Naive B cell (primary cell): ENCODE data around the gene TAL2. TPM values are rescaled to one million over a fixed set of nuclear protein-coding genes. Genes with fewer than 3 reads are reported as not detected.
A peak's percentile ranks its signal among the peaks of the same experiment; 100 is the strongest.

Experiments
- ATAC-seq, 2 donors: fragments of 150-1000 bp; cut with Tn5 transposase; 2 replicates each; pipeline ENCODE4 v1.10.0; 2021; ENCODE audit warnings: low read depth in 2 of 2, mild to moderate bottlenecking in 2 of 2, moderate library complexity in 2 of 2
- DNase-seq: peaks from one replicate; pipeline ENCODE4 v3.0.0; 2022
- H3K27ac Mint-ChIP-seq, 6 donors: one replicate each; pipeline ENCODE4 v1.8.0; 2020 to 2022; ENCODE audit warnings: mild to moderate bottlenecking in 6 of 6, mixed read lengths in 6 of 6, moderate library complexity in 5 of 6, inconsistent platforms in 2 of 6
- H3K27me3 Mint-ChIP-seq, 3 donors: one replicate each; pipeline ENCODE4 v1.8.0; 2021 to 2022; ENCODE audit warnings: mixed read lengths in 3 of 3, mild to moderate bottlenecking in 1 of 3
- H3K36me3 Mint-ChIP-seq, 2 donors: one replicate each; pipeline ENCODE4 v1.8.0; 2020 to 2022; ENCODE audit warnings: mixed read lengths in 2 of 2, inconsistent platforms in 1 of 2, mild to moderate bottlenecking in 1 of 2
- H3K4me1 Mint-ChIP-seq, 3 donors: one replicate each; pipeline ENCODE4 v1.8.0; 2020 to 2022; ENCODE audit warnings: mixed read lengths in 3 of 3, inconsistent platforms in 1 of 3, mild to moderate bottlenecking in 1 of 3, moderate library complexity in 1 of 3
- H3K4me3 Mint-ChIP-seq, 8 donors: one replicate each; pipeline ENCODE4 v1.8.0; 2020 to 2022; ENCODE audit warnings: mild to moderate bottlenecking in 8 of 8, mixed read lengths in 8 of 8, moderate library complexity in 8 of 8, inconsistent platforms in 2 of 8
- H3K9me3 Mint-ChIP-seq, 7 donors: one replicate each; pipeline ENCODE4 v1.8.0; 2020 to 2022; ENCODE audit warnings: mixed read lengths in 7 of 7, mild to moderate bottlenecking in 5 of 7, inconsistent platforms in 2 of 7, moderate library complexity in 1 of 7
- polyA plus RNA-seq, 6 donors: library from polyadenylated mRNA; unstranded; fragments of 300-500 nt; fragmentation: Illumina TruSeq; gene quantifications; one replicate each; pipeline ENCODE4 v1.2.3, GENCODE V29; 2021; ENCODE audit warnings: low read depth in 6 of 6

The TAL2 gene
- polyA plus RNA-seq, 6 donors from 2014 or later, result 1.4 to 5.3 (median 2.5) TPM

DNA sequence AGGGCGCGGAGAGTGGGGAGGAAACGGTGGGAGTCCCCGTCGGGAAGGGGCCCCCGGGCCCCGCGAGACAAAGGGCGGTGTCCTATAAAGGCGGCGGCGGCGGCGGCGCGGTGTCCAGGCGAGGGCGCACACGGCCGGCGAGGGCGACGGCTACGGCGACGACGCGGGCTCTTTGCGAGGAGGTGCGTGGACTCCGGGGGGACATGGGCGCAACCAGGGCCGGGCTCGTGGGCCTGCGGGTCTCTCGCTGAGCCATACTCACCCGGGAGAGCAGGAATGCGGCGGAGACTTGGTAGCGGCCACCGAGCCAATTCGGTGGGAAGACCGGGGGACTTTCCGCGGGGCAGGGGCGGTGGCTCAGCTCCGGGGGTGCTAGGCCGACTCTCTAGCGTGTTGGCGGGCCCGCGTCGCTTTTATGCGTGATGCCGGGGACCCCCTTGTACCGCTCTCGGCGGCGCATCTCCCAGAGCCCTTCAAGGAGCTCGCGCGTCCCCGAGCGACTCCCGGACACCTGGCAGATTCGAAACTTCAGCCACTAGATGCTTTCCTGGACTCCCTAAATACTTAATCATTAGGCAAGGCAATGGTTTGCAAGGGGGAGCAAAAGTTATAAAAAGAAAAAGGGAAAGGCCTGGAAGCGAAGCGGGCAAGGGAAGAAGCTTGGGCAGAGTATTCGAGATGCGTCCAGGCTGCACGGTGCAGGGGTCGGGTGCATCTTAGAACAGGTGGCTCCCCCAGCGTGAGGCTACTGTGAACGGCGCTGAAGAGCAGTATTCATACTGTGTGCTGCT, 5.9 kb upstream of the TAL2 start:
- Mint-ChIP-seq H3K36me3 (no peaks in the 10 kb centered on the region), H3K4me1 (peaks cover 16 to 22% (median 19%) of the 10 kb centered on the region in 3 donors), H3K27ac (peak overlapping the region in 5 of 6 donors; percentile 18 to 82 (median 36)), H3K9me3 (peaks cover 0 to 3% (median 0%) of the 10 kb centered on the region in 7 donors), H3K27me3 (peaks cover 7 to 29% (median 23%) of the 10 kb centered on the region in 3 donors), H3K4me3 (peak overlapping the region; percentile 81 to 94 (median 87))
- DNase-seq (peak; percentile 14), ATAC-seq (peak; percentile 73 to 77)

DNA sequence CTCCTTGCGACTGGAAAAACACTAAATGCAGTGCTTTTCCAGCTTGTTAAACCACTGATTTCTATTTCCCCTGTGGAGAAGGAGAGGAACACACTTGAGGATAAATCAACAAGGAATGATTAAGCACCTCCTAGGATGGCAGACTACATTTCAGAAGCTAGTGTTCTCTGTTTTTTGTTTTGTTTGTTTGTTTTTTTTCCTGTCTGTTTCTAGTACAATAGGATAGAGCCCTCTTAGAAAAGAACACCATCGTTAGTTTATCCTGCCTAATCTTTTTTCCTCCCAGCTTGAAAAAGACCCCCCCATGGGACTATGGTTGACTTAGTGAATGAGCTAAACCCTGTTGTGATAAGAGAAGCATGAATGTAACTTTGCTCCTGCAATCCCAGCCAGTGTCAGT, 3.9 kb upstream of the TAL2 start:
- no peaks in the 10 kb centered on the region for H3K9me3 Mint-ChIP-seq
- DNase-seq (no peak), ATAC-seq (no peak)
- peak overlapping the region in 1 of 8 donors; percentile 33 for H3K4me3 Mint-ChIP-seq
- peaks cover 7 to 29% (median 23%) of the 10 kb centered on the region in 3 donors for H3K27me3 Mint-ChIP-seq
- H3K27ac Mint-ChIP-seq, result no peak overlapping the region
- H3K4me1 Mint-ChIP-seq, result peaks cover 33 to 37% (median 34%) of the 10 kb centered on the region in 3 donors
- H3K36me3 Mint-ChIP-seq, result no peaks in the 10 kb centered on the region

GRCh38 chr9:105661011-105661410, 1.2 kb upstream of the TAL2 start:
- Mint-ChIP-seq H3K36me3 (no peaks in the 10 kb centered on the region), H3K4me1 (peaks cover 28 to 44% (median 39%) of the 10 kb centered on the region in 3 donors), H3K4me3 (peak overlapping the region in 5 of 8 donors; percentile 1 to 86 (median 65)), H3K9me3 (peaks cover 0 to 2% (median 0%) of the 10 kb centered on the region in 7 donors), H3K27ac (peak overlapping the region in 5 of 6 donors; percentile 9 to 95 (median 78)), H3K27me3 (peaks cover 7 to 23% (median 17%) of the 10 kb centered on the region in 3 donors)
- ATAC-seq, result no peak
- no peak for DNase-seq

GRCh38 chr9:105663914-105664313, 1.7 kb downstream of the TAL2 start:
- no peaks in the 10 kb centered on the region for H3K36me3 Mint-ChIP-seq
- H3K9me3 Mint-ChIP-seq, result peaks cover 0 to 2% (median 0%) of the 10 kb centered on the region in 7 donors
- DNase-seq (no peak), ATAC-seq (no peak)
- H3K4me3 Mint-ChIP-seq, result no peak overlapping the region
- H3K27ac Mint-ChIP-seq, result no peak overlapping the region
- H3K27me3 Mint-ChIP-seq, result peaks cover 0 to 9% (median 7%) of the 10 kb centered on the region in 3 donors
- peaks cover 20 to 36% (median 28%) of the 10 kb centered on the region in 3 donors for H3K4me1 Mint-ChIP-seq

GRCh38 chr9:105667867-105668266, 5.6 kb downstream of the TAL2 start:
- no peak overlapping the region for H3K4me3 Mint-ChIP-seq
- DNase-seq, result no peak
- peaks cover 3 to 7% of the 10 kb centered on the region in 2 donors for H3K36me3 Mint-ChIP-seq
- H3K4me1 Mint-ChIP-seq, result peaks cover 3 to 17% (median 12%) of the 10 kb centered on the region in 3 donors
- peaks cover 0 to 6% (median 5%) of the 10 kb centered on the region in 7 donors for H3K9me3 Mint-ChIP-seq
- H3K27ac Mint-ChIP-seq, result no peak overlapping the region
- no peak for ATAC-seq
- H3K27me3 Mint-ChIP-seq, result peaks cover 0 to 9% (median 7%) of the 10 kb centered on the region in 3 donors

DNA sequence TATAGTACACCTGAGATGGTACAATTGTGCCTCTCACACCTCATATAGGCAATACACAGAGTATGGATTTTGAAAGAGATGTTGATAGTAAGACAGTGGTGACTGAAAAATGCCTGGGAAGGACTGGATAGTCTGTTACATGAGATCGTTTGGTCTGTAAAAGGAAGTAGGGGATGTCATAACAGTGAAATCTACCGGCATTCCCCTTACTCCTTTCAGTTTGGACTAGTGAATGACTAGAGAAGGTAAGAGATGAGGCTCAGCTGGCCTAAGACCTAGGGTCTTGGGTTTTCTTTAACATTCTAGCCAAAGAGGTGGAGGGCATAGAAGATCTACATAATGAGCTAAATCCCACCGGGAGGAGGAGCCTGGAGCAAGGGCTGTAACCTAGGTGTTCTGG, 8.1 kb downstream of the TAL2 start:
- H3K4me1 Mint-ChIP-seq, result peaks cover 11 to 21% (median 19%) of the 10 kb centered on the region in 3 donors
- no peak for ATAC-seq

GRCh38 chr9:105670775-105671174, 8.5 kb downstream of the TAL2 start:
- H3K27ac Mint-ChIP-seq, result no peak overlapping the region
- peaks cover 2 to 14% (median 10%) of the 10 kb centered on the region in 7 donors for H3K9me3 Mint-ChIP-seq
- H3K27me3 Mint-ChIP-seq, result peaks cover 0 to 9% (median 7%) of the 10 kb centered on the region in 3 donors
- H3K36me3 Mint-ChIP-seq, result peaks cover 10 to 11% of the 10 kb centered on the region in 2 donors
- peaks cover 11 to 18% (median 15%) of the 10 kb centered on the region in 3 donors for H3K4me1 Mint-ChIP-seq
- no peak overlapping the region for H3K4me3 Mint-ChIP-seq
- DNase-seq (no peak), ATAC-seq (no peak)

More for the DNA sequence above, 8.1 kb downstream of the TAL2 start:
- peaks cover 10 to 11% of the 10 kb centered on the region in 2 donors for H3K36me3 Mint-ChIP-seq
- H3K4me3 Mint-ChIP-seq, result no peak overlapping the region
- DNase-seq, result no peak
- peaks cover 0 to 9% (median 7%) of the 10 kb centered on the region in 3 donors for H3K27me3 Mint-ChIP-seq
- no peak overlapping the region for H3K27ac Mint-ChIP-seq
- H3K9me3 Mint-ChIP-seq, result peaks cover 3 to 14% (median 10%) of the 10 kb centered on the region in 7 donors

- DNase-seq (peak; percentile 23), ATAC-seq (peak; percentile 90 to 91)
- H3K27ac Mint-ChIP-seq, result peak overlapping the region in 3 of 6 donors; percentile 14 to 65 (median 49)
- H3K27me3 Mint-ChIP-seq, result peaks cover under 1 to 4% (median 3%) of the 10 kb centered on the region in 3 donors
- H3K4me3 Mint-ChIP-seq, result peak overlapping the region; percentile 8 to 87 (median 70)
- H3K9me3 Mint-ChIP-seq, result peaks cover 2 to 14% (median 10%) of the 10 kb centered on the region in 7 donors
- peaks cover 10 to 11% of the 10 kb centered on the region in 2 donors for H3K36me3 Mint-ChIP-seq
- H3K4me1 Mint-ChIP-seq, result peaks cover 11 to 18% (median 14%) of the 10 kb centered on the region in 3 donors
Measured at GRCh38 chr9:105672711-105673234, 10.5 kb downstream of the TAL2 start.

GRCh38 chr9:105673850-105674387, 11.7 kb downstream of the TAL2 start:
- Mint-ChIP-seq H3K36me3 (peaks cover 10 to 11% of the 10 kb centered on the region in 2 donors), H3K27ac (no peak overlapping the region), H3K27me3 (peaks cover 0 to 4% (median 0%) of the 10 kb centered on the region in 3 donors), H3K4me3 (no peak overlapping the region), H3K9me3 (peaks cover 2 to 14% (median 10%) of the 10 kb centered on the region in 7 donors), H3K4me1 (peaks cover 11 to 18% (median 14%) of the 10 kb centered on the region in 3 donors)
- ATAC-seq (no peak), DNase-seq (no peak)

DNA sequence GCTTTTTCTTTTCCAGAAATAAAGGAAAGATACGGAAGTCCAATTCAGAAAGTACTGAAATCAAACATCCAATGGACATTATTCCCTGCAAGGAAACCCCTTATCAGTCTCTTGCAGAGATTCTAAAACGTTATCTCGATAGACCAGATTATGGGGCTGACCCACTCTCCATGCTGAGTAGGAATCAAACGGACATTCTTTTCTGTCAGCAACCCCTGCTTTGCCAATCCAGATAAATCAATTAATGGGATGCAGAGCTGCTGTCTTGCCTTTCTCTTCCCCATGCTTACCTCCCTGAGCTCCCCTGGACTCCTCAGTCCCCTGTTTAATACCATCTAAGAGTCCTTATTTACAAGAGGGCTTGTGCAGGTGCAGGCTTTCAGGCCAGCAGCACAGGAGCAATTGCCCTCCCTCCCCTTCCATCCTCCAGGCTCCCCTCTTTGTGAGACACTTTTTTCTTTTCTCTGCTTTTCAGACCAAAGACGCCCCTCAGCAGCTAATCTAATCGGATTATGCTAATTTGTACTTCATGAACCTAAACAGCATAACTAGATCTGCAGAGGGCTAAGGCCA, 14.2 kb downstream of the TAL2 start:
- H3K9me3 Mint-ChIP-seq, result peaks cover 2 to 14% (median 10%) of the 10 kb centered on the region in 7 donors
- H3K36me3 Mint-ChIP-seq, result peaks cover 10 to 11% of the 10 kb centered on the region in 2 donors
- H3K4me3 Mint-ChIP-seq, result peak overlapping the region in 1 of 8 donors; percentile 57
- no peak for ATAC-seq
- peaks cover 0 to 10% (median 4%) of the 10 kb centered on the region in 3 donors for H3K27me3 Mint-ChIP-seq
- H3K4me1 Mint-ChIP-seq, result peaks cover 11 to 18% (median 14%) of the 10 kb centered on the region in 3 donors
- H3K27ac Mint-ChIP-seq, result peak overlapping the region in 1 of 6 donors; percentile 20
- no peak for DNase-seq

DNA sequence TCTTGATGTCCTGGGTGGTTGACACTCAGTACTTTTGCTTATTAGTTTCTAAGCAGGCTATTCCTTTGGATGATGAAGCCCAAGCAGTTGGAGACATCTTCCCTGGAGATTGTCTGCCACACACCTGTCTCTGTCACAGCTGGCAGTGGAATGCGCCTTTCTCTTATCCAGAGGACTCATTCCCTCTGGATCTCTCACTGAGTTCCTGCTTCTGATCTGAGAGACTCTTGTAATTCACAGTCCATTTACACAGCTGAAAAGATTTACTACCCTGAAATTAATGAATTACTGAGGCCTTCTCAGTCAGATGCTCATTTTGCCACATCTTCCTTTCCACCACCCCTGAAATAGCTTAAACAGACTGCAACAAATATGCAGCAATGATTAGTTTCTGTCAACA, 15.9 kb downstream of the TAL2 start:
- no peak overlapping the region for H3K27ac Mint-ChIP-seq
- peaks cover 1 to 3% of the 10 kb centered on the region in 2 donors for H3K36me3 Mint-ChIP-seq
- ATAC-seq (no peak), DNase-seq (no peak)
- H3K9me3 Mint-ChIP-seq, result peaks cover 0 to 7% (median 3%) of the 10 kb centered on the region in 7 donors
- H3K4me3 Mint-ChIP-seq, result no peak overlapping the region
- H3K27me3 Mint-ChIP-seq, result peaks cover 0 to 10% (median 4%) of the 10 kb centered on the region in 3 donors
- H3K4me1 Mint-ChIP-seq, result peaks cover 5 to 9% (median 6%) of the 10 kb centered on the region in 3 donors

GRCh38 chr9:105678781-105679180, 16.5 kb downstream of the TAL2 start:
- H3K36me3 Mint-ChIP-seq, result no peaks in the 10 kb centered on the region

More at GRCh38 chr9:105678781-105679180, 16.5 kb downstream of the TAL2 start:
- ATAC-seq, result no peak
- Mint-ChIP-seq H3K9me3 (peaks cover 0 to under 1% (median 0%) of the 10 kb centered on the region in 7 donors), H3K27me3 (peaks cover 0 to 10% (median 4%) of the 10 kb centered on the region in 3 donors), H3K4me1 (peaks cover under 1 to 4% (median 2%) of the 10 kb centered on the region in 3 donors), H3K4me3 (no peak overlapping the region), H3K27ac (no peak overlapping the region)
- DNase-seq, result no peak
